PC-3 (cell line): Measurements from ENCODE around the gene ABLIM2.

ENCODE experiments used
- CTCF ChIP-seq: fragments of 300-600 bp; sonication (generic); conservative IDR thresholded peaks from 2 replicates; pipeline ENCODE4 v1.5.1; 2017; ENCODE audit warnings: antibody characterized with exemption, low read depth, mild to moderate bottlenecking, low read length
- EZH2 ChIP-seq: fragments of 300-600 bp; sonication (generic); IDR thresholded peaks from one replicate; pipeline ENCODE4 v1.6.1; 2017; ENCODE audit warnings: antibody characterized with exemption, mild to moderate bottlenecking, low read length; ENCODE audit not compliant: unreplicated experiment

DNA sequence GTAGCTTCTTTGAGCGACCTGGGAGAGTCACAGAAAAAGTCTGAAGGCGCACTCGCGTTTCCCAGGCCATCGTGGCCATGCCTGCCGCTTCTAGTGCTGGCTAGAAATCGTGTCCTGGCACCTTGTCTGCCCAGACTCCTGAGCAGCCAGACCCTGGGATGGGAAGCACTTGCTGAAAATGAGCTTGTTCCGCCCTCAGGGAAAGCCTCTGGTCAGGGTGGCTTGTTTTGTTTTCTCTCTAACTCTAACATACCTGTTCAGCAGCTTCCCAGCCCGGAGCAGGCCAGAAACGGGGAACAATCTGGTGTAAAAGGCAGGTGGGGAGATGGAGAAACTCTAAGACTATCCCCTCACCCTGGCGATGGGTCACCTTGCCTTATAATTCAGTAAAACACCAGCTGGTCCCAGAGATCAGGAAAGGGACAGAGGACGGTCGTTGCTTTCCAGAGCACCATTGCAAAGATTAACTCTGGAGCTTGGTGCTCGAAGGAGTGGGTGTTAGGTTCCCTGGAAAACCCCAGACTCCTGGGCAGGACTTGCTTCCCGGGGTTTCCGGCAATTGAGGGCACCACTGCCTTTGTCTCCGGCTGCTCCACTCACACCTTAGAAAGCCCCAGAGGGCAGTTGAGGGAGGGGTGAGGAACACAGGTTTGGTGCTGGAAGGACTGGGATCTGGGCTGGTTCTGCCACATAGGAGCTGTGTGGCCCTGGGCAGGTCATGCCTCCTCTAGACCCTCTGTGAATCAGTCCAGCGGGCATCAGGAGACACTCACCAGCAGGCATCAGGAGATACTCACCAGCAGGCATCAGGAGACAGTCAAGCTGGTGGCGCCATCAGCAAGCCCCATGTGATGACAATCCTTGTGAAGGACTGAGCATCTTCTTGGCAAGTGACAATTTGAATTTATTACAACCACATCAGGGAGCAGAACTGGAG, 36.0 kb upstream of the ABLIM2 start:
- TF ChIP-seq CTCF, result no peak
- TF ChIP-seq EZH2, result no peak
